ENCODE data around the gene ERAL1. TPM values are rescaled to one million over a fixed set of nuclear protein-coding genes. Genes with fewer than 3 reads are reported as not detected.

The ERAL1 gene
- total RNA-seq, 1 donor from 2014 or later, result 25.8 TPM

- Mint-ChIP-seq H3K9me3 (no peaks in the 10 kb centered on the region), H3K4me3 (no peak overlapping the region), H3K27me3 (ENCODE audit: insufficient read depth, low read depth) (peaks cover 7% of the 10 kb centered on the region), H3K36me3 (no peaks in the 10 kb centered on the region), H3K27ac (no peak overlapping the region), H3K4me1 (peaks cover 2% of the 10 kb centered on the region)
- Histone ChIP-seq H3K27ac (no peak overlapping the region), H3K4me1 (no peaks in the 10 kb centered on the region), H2AFZ (replicated peaks) (no peak overlapping the region), H3K36me3 (no peaks in the 10 kb centered on the region), H3K4me3 (no peak overlapping the region), H3K9ac (no peak overlapping the region), H4K20me1 (ENCODE audit: low read depth) (no peaks in the 10 kb centered on the region), H3F3A (ENCODE audit: low read depth) (no peaks in the 10 kb centered on the region), H3K27me3 (no peaks in the 10 kb centered on the region), H3K79me2 (ENCODE audit: low read depth) (no peaks in the 10 kb centered on the region), H3K4me2 (no peak overlapping the region), H3K9me3 (ENCODE audit: low read depth) (no peaks in the 10 kb centered on the region)
- TF ChIP-seq CTCF (IDR thresholded peaks at IDR 0.05), result no peak
- no peak for DNase-seq (ENCODE audit: low spot score)
Observed at GRCh38 chr17:28867276-28867675, 12.5 kb downstream of the ERAL1 start.

- H3K36me3 Mint-ChIP-seq, result no peaks in the 10 kb centered on the region
- H3K9me3 Mint-ChIP-seq, result no peaks in the 10 kb centered on the region
- Histone ChIP-seq H3K4me2 (no peak overlapping the region), H4K20me1 (ENCODE audit: low read depth) (no peaks in the 10 kb centered on the region), H3K36me3 (no peaks in the 10 kb centered on the region), H2AFZ (replicated peaks) (no peak overlapping the region), H3K9me3 (ENCODE audit: low read depth) (no peaks in the 10 kb centered on the region), H3K9ac (no peak overlapping the region), H3K27me3 (no peaks in the 10 kb centered on the region), H3F3A (ENCODE audit: low read depth) (peaks cover 11% of the 10 kb centered on the region), H3K4me3 (no peak overlapping the region), H3K79me2 (ENCODE audit: low read depth) (no peaks in the 10 kb centered on the region), H3K4me1 (no peaks in the 10 kb centered on the region), H3K27ac (no peak overlapping the region)
- DNase-seq (ENCODE audit: low spot score), result no peak
- no peak overlapping the region for H3K4me3 Mint-ChIP-seq
- peaks cover 9% of the 10 kb centered on the region for H3K27me3 Mint-ChIP-seq (ENCODE audit: insufficient read depth, low read depth)
- TF ChIP-seq EZH2 (IDR thresholded peaks at IDR 0.05) (no peak), CTCF (IDR thresholded peaks at IDR 0.05) (no peak), EZH2phosphoT487 (IDR thresholded peaks at IDR 0.05) (no peak)
- peaks cover 10% of the 10 kb centered on the region for H3K4me1 Mint-ChIP-seq
- H3K27ac Mint-ChIP-seq, result peak overlapping the region; percentile 5
Observed at GRCh38 chr17:28871056-28871579, 16.3 kb downstream of the ERAL1 start.

- DNase-seq (ENCODE audit: low spot score), result no peak
- H3K9ac ChIP-seq, result no peak overlapping the region
- H3K4me1 Mint-ChIP-seq, result peaks cover 10% of the 10 kb centered on the region
- H3K36me3 ChIP-seq, result no peaks in the 10 kb centered on the region
- H3K4me3 Mint-ChIP-seq, result no peak overlapping the region
- H3K9me3 ChIP-seq (ENCODE audit: low read depth), result no peaks in the 10 kb centered on the region
- no peaks in the 10 kb centered on the region for H3K79me2 ChIP-seq (ENCODE audit: low read depth)
- no peaks in the 10 kb centered on the region for H3K27me3 ChIP-seq
- no peak overlapping the region for H3K27ac ChIP-seq
- no peaks in the 10 kb centered on the region for H3K4me1 ChIP-seq
- H4K20me1 ChIP-seq (ENCODE audit: low read depth), result no peaks in the 10 kb centered on the region
- TF ChIP-seq EZH2phosphoT487 (IDR thresholded peaks at IDR 0.05) (no peak), CTCF (IDR thresholded peaks at IDR 0.05) (no peak), EZH2 (IDR thresholded peaks at IDR 0.05) (no peak)
- H3K36me3 Mint-ChIP-seq, result peaks cover 8% of the 10 kb centered on the region
- no peak overlapping the region for H3K27ac Mint-ChIP-seq
- H3F3A ChIP-seq (ENCODE audit: low read depth), result peaks cover 13% of the 10 kb centered on the region
- H3K27me3 Mint-ChIP-seq (ENCODE audit: insufficient read depth, low read depth), result peaks cover 6% of the 10 kb centered on the region
- no peaks in the 10 kb centered on the region for H3K9me3 Mint-ChIP-seq
- H2AFZ ChIP-seq (replicated peaks), result no peak overlapping the region
- no peak overlapping the region for H3K4me3 ChIP-seq
- H3K4me2 ChIP-seq, result no peak overlapping the region
Observed at GRCh38 chr17:28873839-28874238, 19.0 kb downstream of the ERAL1 start.

All from neural progenitor cell (in vitro differentiated cells).